Neural crest cell (in vitro differentiated cells): Measurements from ENCODE around the gene SIK3. TPM values are rescaled to one million over a fixed set of nuclear protein-coding genes. Genes with fewer than 3 reads are reported as not detected.

Experiments used
- DNase-seq: peaks from one replicate; pipeline ENCODE4 v3.0.0; 2021; ENCODE audit warnings: low read depth, mixed read lengths, low spot score
- H3K27ac Mint-ChIP-seq: one replicate; pipeline ENCODE4 v1.8.0; 2021; ENCODE audit warnings: mild to moderate bottlenecking, mixed read lengths; ENCODE audit not compliant: unreplicated experiment
- H3K27me3 Mint-ChIP-seq: 2 replicates; pipeline ENCODE4 v1.8.0; 2021; ENCODE audit warnings: low read depth, mild to moderate bottlenecking, mixed read lengths
- H3K36me3 Mint-ChIP-seq: 2 replicates; pipeline ENCODE4 v1.8.0; 2021; ENCODE audit warnings: low read depth, mild to moderate bottlenecking, mixed read lengths
- H3K4me1 Mint-ChIP-seq: 2 replicates; pipeline ENCODE4 v1.8.0; 2021; ENCODE audit warnings: mixed read lengths
- H3K4me3 Mint-ChIP-seq: one replicate; pipeline ENCODE4 v1.8.0; 2021; ENCODE audit warnings: mild to moderate bottlenecking, mixed read lengths
- H3K9me3 Mint-ChIP-seq: 2 replicates; pipeline ENCODE4 v1.8.0; 2021; ENCODE audit warnings: mixed read lengths
- CTCF ChIP-seq: fragments of 200-600 bp; sonication (generic); conservative IDR thresholded peaks from 2 replicates; pipeline ENCODE4 v1.5.0; 2021; ENCODE audit warnings: antibody characterized with exemption, mild to moderate bottlenecking
- total RNA-seq: library from RNA; stranded (reverse); gene quantifications from 2 replicates; pipeline ENCODE4 v1.2.1, GENCODE V29; 2021

The SIK3 gene
- total RNA-seq, 1 donor from 2014 or later = 39.7 TPM

- Mint-ChIP-seq H3K4me1 (no peaks in the 10 kb centered on the region), H3K9me3 (no peaks in the 10 kb centered on the region), H3K27ac (no peak overlapping the region), H3K36me3 (peaks cover 12% of the 10 kb centered on the region), H3K27me3 (no peaks in the 10 kb centered on the region), H3K4me3 (no peak overlapping the region)
- no peak for TF ChIP-seq CTCF
- no peak for DNase-seq
Observed at GRCh38 chr11:116874251-116874650, 224.0 kb downstream of the SIK3 start.

- Mint-ChIP-seq H3K27ac (no peak overlapping the region), H3K36me3 (peaks cover 12% of the 10 kb centered on the region), H3K4me1 (no peaks in the 10 kb centered on the region), H3K4me3 (no peak overlapping the region), H3K27me3 (no peaks in the 10 kb centered on the region), H3K9me3 (no peaks in the 10 kb centered on the region)
- no peak for TF ChIP-seq CTCF
- DNase-seq = no peak
Observed at GRCh38 chr11:116873381-116873780, 224.8 kb downstream of the SIK3 start.

- H3K4me1 Mint-ChIP-seq = no peaks in the 10 kb centered on the region
- no peak overlapping the region for H3K4me3 Mint-ChIP-seq
- H3K36me3 Mint-ChIP-seq = peaks cover 14% of the 10 kb centered on the region
- DNase-seq = no peak
- no peak overlapping the region for H3K27ac Mint-ChIP-seq
- H3K9me3 Mint-ChIP-seq = no peaks in the 10 kb centered on the region
- H3K27me3 Mint-ChIP-seq = no peaks in the 10 kb centered on the region
- no peak for TF ChIP-seq CTCF
Observed at GRCh38 chr11:116871248-116871647, 227.0 kb downstream of the SIK3 start.

GRCh38 chr11:116870054-116870453, 228.2 kb downstream of the SIK3 start:
- no peaks in the 10 kb centered on the region for H3K4me1 Mint-ChIP-seq
- peaks cover 14% of the 10 kb centered on the region for H3K36me3 Mint-ChIP-seq
- H3K9me3 Mint-ChIP-seq = no peaks in the 10 kb centered on the region
- H3K27ac Mint-ChIP-seq = no peak overlapping the region
- DNase-seq = no peak
- H3K27me3 Mint-ChIP-seq = no peaks in the 10 kb centered on the region
- H3K4me3 Mint-ChIP-seq = no peak overlapping the region
- TF ChIP-seq CTCF = no peak

- peaks cover 14% of the 10 kb centered on the region for H3K36me3 Mint-ChIP-seq
Observed at GRCh38 chr11:116869610-116870009, 228.6 kb downstream of the SIK3 start.

More at GRCh38 chr11:116869610-116870009, 228.6 kb downstream of the SIK3 start:
- Mint-ChIP-seq H3K9me3 (no peaks in the 10 kb centered on the region), H3K27ac (no peak overlapping the region), H3K27me3 (no peaks in the 10 kb centered on the region), H3K4me1 (no peaks in the 10 kb centered on the region), H3K4me3 (no peak overlapping the region)
- DNase-seq = no peak
- TF ChIP-seq CTCF = no peak
